ENCODE data around the gene NPC1L1. TPM values are rescaled to one million over a fixed set of nuclear protein-coding genes. Genes with fewer than 3 reads are reported as not detected.

NPC1L1 gene
- total and polyA plus RNA-seq, 2 of the 4 experiments (the other 2 are of a cell fraction): 0.07 TPM; not detected in 1

- ChIA-PET CTCF (no interaction called here), POLR2A (ENCODE audit: unreplicated experiment) (interaction anchor here (0.7 kb wide), 1 partner anchor 111 kb away, joined by 3 read pairs; no protein-coding TSS in a partner anchor)
- no peak overlapping the region for H3K56ac ChIP-seq (ENCODE audit: extremely low read depth, insufficient read depth, low read length)
- H3K27ac ChIP-seq (ENCODE audit: insufficient read depth, low read length): no peak overlapping the region
- no peak overlapping the region for H3K4me2 ChIP-seq (ENCODE audit: low read depth, low read length)
- ATAC-seq (ENCODE audit: low read depth): no peak
- no peak overlapping the region for H4K5ac ChIP-seq (ENCODE audit: low read depth, low read length)
- 100% methylated on average over 1 of the region's 3 CpGs; no CpG with 5 or more reads in 1 of the 2 experiments for WGBS, 2 experiments (ENCODE audit: extremely low coverage in 2 of 2, insufficient read length in 1 of 2)
- H3K14ac ChIP-seq (replicated peaks; ENCODE audit: low read depth, low read length): no peak overlapping the region
- BruUV-seq (replicated peaks): no TSS peak
- H3K9ac ChIP-seq (ENCODE audit: low read depth, low read length): no peak overlapping the region
- H3K79me1 ChIP-seq (ENCODE audit: low read depth in 1 of 2, low read length in 2 of 2): peaks cover 49 to 82% of the 10 kb centered on the region in 2 experiments
- no peak overlapping the region for H2BK20ac ChIP-seq (ENCODE audit: low read depth, low read length)
- peaks cover 33% of the 10 kb centered on the region; the same call in 1 of the 2 replicates for H4K20me1 ChIP-seq (ENCODE audit: insufficient read depth, low read length)
- no peak overlapping the region for H3K18ac ChIP-seq (ENCODE audit: low read depth, low read length)
- H2BK15ac ChIP-seq (ENCODE audit: low read depth, low read length): no peak overlapping the region
- H4K91ac ChIP-seq (ENCODE audit: insufficient read depth, low read depth, low read length): no peak overlapping the region
- H2BK120ac ChIP-seq (ENCODE audit: low read depth, low read length): no peak overlapping the region
- no peak overlapping the region for H2AK9ac ChIP-seq (replicated peaks; ENCODE audit: low read depth, low read length, poor library complexity)
- TF ChIP-seq CHD1 (IDR thresholded peaks at IDR 0.05; ENCODE audit: low read depth, low read length): no peak
- TF ChIP-seq MXI1 (IDR thresholded peaks at IDR 0.05; ENCODE audit: borderline replicate concordance, low read depth, low read length): no peak
- no peak for TF ChIP-seq NFE2L2 (IDR thresholded peaks at IDR 0.05; ENCODE audit: low read depth, low read length)
- TF ChIP-seq SMC3 (IDR thresholded peaks at IDR 0.05; ENCODE audit: low read depth, low read length): no peak
- no peak for TF ChIP-seq USF2 (IDR thresholded peaks at IDR 0.05; ENCODE audit: low read depth, low read length)
- TF ChIP-seq CTCF (conservative IDR thresholded peaks at IDR 0.05; ENCODE audit: low read depth, low read length): no peak
- no peak for TF ChIP-seq MAZ (IDR thresholded peaks at IDR 0.05; ENCODE audit: borderline replicate concordance, low read depth, low read length)
- TF ChIP-seq CEBPB (IDR thresholded peaks at IDR 0.05; ENCODE audit: low read depth, low read length): no peak
- TF ChIP-seq BHLHE40 (IDR thresholded peaks at IDR 0.05; ENCODE audit: low read depth, low read length): no peak
- no peak for TF ChIP-seq FOS (IDR thresholded peaks at IDR 0.05; ENCODE audit: low read depth, low read length)
- TF ChIP-seq RFX5 (IDR thresholded peaks at IDR 0.05; ENCODE audit: low read depth, low read length): no peak
- no peak overlapping the region for H3K4me3 ChIP-seq (ENCODE audit: insufficient read depth, low read depth, low read length)
- H3K36me3 ChIP-seq (ENCODE audit: control insufficient read depth, insufficient read depth, low read length): peaks cover 29% of the 10 kb centered on the region
- H4K8ac ChIP-seq (ENCODE audit: low read depth in 2 of 2, low read length in 2 of 2): no peak overlapping the region
- no peak overlapping the region for H2BK5ac ChIP-seq (ENCODE audit: low read depth, low read length, poor library complexity, severe bottlenecking)
- no peak overlapping the region for H2AK5ac ChIP-seq (ENCODE audit: low read depth, low read length)
- H3K9me3 ChIP-seq (ENCODE audit: control insufficient read depth, insufficient read depth, low read length): no peaks in the 10 kb centered on the region
- dilution Hi-C loops (cut with HindIII; ENCODE audit: low sequenced_read_pairs, unreplicated experiment) (no loop called here), intact Hi-C loops (cut with micrococcal nuclease) (no loop called here), in situ Hi-C loops (cut with MboI; ENCODE audit: low sequenced_read_pairs) (no loop called here)
- H3K9me1 ChIP-seq (ENCODE audit: insufficient read depth, low read length): peaks cover 19% of the 10 kb centered on the region
- H3K27me3 ChIP-seq (ENCODE audit: control insufficient read depth, insufficient read depth, low read length): no peaks in the 10 kb centered on the region
- no peak overlapping the region for H3K4ac ChIP-seq (ENCODE audit: low read depth, low read length)
- peaks cover 9% of the 10 kb centered on the region for H3K4me1 ChIP-seq (ENCODE audit: control insufficient read depth, insufficient read depth, low read length)
- no peak overlapping the region for H2AFZ ChIP-seq (replicated peaks; ENCODE audit: low read length, poor library complexity)
- no peak for DNase-seq
- H3K23ac ChIP-seq (ENCODE audit: low read depth, low read length): 0 out of 2 replicates have a peak overlapping the region, but pooled peaks have one; percentile 20
Observed at GRCh38 chr7:44471850-44472249, 69.3 kb downstream of the NPC1L1 start.
